ENCODE data around the gene ASXL1.
A peak's percentile ranks its signal among the peaks of the same experiment; 100 is the strongest.

The ASXL1 gene

DNA sequence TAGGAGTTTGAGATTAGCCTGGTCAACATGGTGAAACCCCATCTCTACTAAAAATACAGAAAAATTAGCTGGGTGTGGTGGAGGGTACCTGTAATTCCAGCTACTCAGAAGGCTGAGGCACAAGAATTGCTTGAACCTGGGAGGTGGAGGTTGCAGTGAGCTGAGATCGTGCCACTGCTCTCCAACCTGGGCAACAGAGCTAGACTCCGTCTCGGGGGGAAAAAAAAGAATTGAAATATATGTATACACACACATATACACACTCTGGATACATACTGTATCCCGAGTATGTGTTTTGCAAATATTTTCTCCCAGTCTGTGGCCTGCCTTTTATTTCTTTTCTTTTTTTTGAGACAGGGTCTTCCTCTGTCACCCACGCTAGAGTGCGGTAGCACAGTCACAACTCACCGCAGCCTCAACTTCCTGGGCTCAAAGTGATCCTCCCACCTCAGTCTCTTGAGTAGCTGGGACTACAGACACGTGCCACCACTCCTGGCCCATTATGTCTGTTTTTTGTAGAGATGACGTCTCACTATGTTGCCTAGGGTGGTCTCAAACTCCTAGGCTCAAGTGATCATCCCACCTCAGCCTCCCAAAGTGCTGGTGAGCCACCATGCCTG, 49.1 kb downstream of the ASXL1 start:
- peak; percentile 64 for DNase-seq (ENCODE audit: low read depth)

DNA sequence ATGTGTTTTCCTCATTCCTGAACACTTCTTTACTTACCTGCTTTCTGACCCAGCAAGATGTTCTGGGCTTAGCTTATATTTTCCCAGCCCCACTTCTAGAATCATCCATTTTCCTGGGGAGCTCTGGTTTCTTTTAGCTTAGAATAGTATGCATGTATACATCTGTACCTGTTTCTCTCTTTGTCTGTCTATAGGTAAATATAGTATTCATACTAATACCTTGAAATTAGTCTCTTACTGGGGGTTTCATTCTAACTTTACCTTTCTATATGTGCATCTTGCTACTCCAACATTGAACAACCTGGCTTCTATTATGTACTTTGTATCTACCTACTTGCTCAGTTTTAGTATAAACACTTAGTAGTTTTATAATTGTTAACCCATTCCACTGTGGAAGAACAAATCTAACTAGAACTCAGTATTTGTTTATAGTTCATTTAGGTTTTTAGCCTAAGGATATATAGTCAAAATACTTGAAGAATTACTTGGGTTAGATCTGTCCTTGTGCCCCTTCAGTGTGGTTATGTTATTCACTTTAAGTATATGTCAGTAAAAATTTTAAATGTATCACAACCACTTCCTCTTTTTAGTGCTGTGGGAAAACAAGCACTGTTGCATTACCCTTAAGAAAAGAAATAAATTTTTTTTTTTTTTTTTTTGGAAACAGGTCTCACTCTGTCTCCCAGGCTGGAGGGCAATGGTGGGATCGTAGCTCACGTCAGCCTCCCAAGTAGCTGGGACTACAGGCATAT, 54.0 kb downstream of the ASXL1 start:
- no peak for DNase-seq (ENCODE audit: low read depth)

DNA sequence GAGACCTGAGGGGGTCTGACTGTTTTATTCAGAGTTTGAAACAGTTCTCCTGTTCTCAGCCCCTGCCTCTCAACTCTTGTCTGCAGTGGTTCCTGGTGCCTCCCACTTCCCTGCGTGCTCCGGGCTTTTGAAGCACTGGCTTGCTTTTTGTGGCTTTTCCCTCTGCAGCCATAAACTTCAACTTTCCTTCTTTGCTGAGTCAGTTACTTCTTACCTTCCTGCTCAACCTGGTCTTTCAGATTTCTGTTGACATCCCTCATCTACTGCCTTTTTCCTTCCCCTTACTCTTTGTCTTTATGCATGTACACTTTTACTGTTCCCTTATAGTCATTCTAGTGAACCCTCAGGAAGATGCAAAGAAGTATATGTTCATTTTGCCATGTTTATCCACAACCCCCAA, 57.4 kb downstream of the ASXL1 start:
- DNase-seq (ENCODE audit: low read depth) = no peak

GRCh38 chr20:32416206-32416605, 58.1 kb downstream of the ASXL1 start:
- no peak for DNase-seq (ENCODE audit: low read depth)

- no peak for DNase-seq (ENCODE audit: low read depth)
Observed at GRCh38 chr20:32418376-32418775, 60.2 kb downstream of the ASXL1 start.

- no peak for DNase-seq (ENCODE audit: low read depth)
Observed at GRCh38 chr20:32421290-32421689, 63.2 kb downstream of the ASXL1 start.

DNA sequence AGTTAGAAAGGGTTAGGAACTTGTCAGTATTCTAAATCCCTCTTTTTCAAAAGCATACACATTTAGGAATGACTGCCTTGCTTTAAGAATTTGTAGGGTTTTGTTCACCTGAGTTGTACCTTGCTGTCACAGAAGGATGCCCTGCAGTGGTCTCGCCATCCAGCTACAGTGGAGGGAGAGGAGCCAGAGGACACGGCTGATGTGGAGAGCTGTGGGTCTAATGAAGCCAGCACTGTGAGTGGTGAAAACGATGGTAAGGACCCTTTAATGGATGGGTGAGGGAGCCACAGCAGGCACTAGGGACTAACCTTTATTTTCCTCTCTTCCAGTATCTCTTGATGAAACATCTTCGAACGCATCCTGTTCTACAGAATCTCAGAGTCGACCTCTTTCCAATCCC, 69.9 kb downstream of the ASXL1 start:
- no peak for DNase-seq (ENCODE audit: low read depth)

- no peak for DNase-seq (ENCODE audit: low read depth)
Observed at GRCh38 chr20:32429343-32429742, 71.2 kb downstream of the ASXL1 start.

DNA sequence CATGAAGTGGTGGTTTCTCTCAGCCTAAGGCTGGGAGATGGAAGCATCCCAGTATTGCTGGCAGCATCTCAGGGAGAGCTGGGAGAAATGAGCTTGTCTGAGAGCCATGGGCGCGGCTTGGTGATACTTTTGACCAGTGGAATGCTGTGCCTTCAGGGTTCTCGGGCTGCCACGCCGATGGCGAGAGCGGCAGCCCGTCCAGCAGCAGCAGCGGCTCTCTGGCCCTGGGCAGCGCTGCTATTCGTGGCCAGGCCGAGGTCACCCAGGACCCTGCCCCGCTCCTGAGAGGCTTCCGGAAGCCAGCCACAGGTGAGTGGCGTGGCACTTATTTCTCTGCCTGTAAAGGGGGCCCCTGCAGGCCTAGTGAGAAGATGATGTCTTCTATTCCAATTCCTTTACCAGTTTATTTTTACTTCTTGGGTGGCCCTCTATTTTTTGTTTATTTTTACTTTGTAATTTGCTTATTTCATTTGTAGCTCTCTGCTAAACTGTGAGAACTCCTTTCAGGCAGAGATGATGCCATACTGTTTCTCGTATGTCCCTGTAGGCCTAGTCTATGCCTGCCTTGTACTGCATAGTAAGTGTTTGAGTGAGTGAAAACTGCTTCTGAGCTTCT, 71.7 kb downstream of the ASXL1 start:
- DNase-seq (ENCODE audit: low read depth) = no peak

DNA sequence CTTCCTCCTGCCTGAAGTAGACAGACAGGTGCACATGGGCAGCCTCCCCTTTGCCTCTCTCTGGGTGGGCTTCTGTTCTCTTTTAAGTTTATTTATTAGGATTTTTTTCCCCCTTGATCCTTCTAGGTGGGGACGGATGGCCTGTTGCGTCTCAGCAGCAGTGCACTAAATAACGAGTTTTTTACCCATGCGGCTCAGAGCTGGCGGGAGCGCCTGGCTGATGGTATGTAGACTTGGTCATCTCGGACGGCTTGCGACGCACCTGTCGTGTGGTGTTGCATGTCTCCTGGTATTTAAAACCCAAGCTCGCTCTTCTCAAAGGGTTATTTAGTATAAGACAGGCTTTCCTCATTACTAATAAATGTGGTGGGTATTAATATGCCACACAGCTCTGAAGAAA, 73.3 kb downstream of the ASXL1 start:
- DNase-seq (ENCODE audit: low read depth) = no peak

DNA sequence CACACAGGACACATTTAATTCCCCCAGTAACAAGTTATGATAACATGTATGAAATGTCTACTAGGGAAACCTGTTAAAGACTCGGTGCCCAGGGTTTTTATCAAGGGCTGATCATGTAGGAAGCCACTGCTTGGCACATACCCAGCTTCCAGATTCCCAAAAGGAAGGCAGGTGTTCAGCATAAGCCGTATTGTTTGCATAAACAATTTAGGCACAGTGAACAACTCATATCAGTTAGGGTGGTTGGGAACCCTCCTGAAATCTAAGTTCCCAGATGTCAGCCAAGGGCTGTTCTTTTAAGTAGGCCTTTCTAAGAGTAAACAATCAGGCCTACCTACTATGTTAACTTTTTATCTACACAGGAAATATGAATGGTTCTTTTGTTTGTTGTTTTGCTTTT, 74.1 kb downstream of the ASXL1 start:
- no peak for DNase-seq (ENCODE audit: low read depth)

- no peak for DNase-seq (ENCODE audit: low read depth)
Observed at GRCh38 chr20:32433311-32434021, 75.3 kb downstream of the ASXL1 start.

DNA sequence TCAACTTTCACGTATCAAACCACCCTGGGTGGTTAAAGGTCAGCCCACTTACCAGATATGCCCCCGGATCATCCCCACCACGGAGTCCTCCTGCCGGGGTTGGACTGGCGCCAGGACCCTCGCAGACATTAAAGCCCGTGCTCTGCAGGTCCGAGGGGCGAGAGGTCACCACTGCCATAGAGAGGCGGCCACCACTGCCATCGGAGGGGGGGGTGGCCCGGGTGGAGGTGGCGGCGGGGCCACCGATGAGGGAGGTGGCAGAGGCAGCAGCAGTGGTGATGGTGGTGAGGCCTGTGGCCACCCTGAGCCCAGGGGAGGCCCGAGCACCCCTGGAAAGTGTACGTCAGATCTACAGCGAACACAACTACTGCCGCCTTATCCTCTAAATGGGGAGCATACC, 76.3 kb downstream of the ASXL1 start:
- no peak for DNase-seq (ENCODE audit: low read depth)

GRCh38 chr20:32435449-32436107, 77.4 kb downstream of the ASXL1 start:
- no peak for DNase-seq (ENCODE audit: low read depth)

- DNase-seq (ENCODE audit: low read depth) = no peak
Observed at GRCh38 chr20:32436142-32436861, 78.2 kb downstream of the ASXL1 start.

- no peak for DNase-seq (ENCODE audit: low read depth)
Observed at GRCh38 chr20:32436968-32437367, 78.8 kb downstream of the ASXL1 start.

DNA sequence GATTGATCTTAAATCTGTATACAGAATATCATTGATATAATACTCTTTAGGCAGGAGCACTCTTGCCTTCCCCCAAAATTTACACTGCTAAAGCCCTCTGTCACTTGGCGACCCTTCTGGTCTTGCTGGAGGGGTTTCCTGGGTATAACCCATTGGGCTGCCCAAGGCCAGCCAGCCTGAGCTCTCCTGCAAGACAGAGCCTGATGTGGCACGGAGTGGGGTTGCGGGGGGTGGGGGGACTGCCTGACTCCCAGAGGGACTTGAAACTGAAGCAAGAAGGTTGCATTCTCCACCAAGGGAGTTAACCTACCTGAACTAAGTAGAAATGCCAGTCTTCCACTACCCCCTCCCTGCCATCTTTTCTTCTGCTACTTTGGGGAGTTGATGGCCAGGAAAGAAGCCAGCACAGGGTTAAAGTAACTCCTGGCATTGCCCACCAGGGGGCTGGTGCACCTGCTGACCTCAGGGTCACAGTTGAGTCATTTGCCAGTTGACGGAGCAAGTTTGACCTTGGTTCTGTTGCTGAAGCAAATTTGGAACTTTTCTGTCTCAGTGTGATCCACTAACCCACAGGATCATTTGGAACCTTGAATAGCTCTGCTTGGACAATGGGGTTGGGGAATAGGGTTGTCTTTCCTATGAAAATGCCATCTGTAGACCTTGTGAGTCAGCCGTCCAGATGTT, 79.4 kb downstream of the ASXL1 start:
- no peak for DNase-seq (ENCODE audit: low read depth)

DNA sequence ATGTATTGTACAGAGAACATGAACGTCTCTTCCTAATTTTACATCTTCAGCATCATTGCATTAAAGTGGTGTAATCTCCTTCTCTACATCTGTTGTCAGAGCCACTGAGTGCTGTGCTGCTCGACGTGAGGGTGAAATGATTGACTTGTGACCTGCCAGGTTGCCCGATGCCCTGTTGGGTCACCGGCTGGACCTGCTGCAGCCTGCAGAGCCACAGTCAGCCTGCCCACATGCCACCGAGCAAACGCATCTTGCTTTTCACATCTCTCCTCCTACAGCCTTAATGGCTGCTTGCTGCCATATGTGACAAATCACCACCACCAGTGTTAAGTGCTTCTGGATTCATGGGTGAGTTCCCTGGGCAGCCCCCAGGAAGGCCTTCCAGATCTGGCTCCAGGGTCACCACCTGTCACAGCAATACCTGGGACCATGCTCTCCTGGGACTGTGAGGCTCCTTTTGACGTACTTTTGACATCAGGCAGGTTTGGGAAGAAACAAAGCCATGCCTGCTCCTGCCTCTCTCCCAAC, 80.3 kb downstream of the ASXL1 start:
- no peak for DNase-seq (ENCODE audit: low read depth)

- DNase-seq (ENCODE audit: low read depth) = no peak
Observed at GRCh38 chr20:32439132-32439829, 81.2 kb downstream of the ASXL1 start.

DNA sequence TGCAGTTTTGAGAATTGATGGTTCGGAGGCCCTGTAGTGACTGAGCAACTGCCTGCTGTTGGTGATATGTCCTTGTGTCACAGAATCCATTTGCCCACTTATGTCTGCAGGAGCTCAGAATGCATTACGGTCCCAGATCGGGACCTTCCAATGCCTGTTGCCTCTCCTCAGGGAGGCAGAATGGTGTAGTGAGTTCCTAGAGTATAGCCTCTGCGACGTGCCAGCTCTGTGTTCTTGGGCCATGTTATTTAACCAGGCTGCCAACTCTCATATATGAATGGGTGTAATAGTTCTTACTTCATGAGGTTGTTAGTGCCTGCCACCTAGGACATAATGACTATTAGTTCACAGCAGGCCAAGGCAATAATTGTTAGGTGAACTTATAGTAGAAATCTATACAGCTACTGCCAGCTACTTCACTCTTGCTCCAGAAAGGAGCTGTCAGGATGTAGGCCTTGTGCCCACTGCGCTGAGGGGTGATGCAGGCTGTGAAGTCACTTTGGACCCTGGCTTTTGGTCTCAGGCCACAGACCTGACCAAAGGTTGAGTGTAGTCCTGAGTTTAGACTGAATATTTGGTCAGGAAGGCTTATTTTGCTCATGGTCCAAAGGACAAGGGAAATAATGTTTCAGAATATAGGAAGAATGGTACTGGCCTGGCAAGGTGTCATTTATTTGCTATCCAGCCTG, 82.1 kb downstream of the ASXL1 start:
- no peak for DNase-seq (ENCODE audit: low read depth)

Data from stimulated activated CD4-positive, alpha-beta T cell treated with anti-CD3 and anti-CD28 coated beads, Interleukin-2, amount 100 ng/mL, for 4 hours (primary cell).